HEK293T (cell line): ENCODE results near the gene NPTX2.

Experiments
- ARNT ChIP-seq: fragments of 450-650 bp; IDR thresholded peaks from 2 replicates; pipeline ENCODE4 v1.6.1; 2017; ENCODE audit warnings: mild to moderate bottlenecking
- BHLHE40 ChIP-seq: fragments of 450-650 bp; IDR thresholded peaks from 2 replicates; pipeline ENCODE4 v1.6.1; 2016; ENCODE audit warnings: mild to moderate bottlenecking, moderate library complexity, borderline replicate concordance
- CTBP1 ChIP-seq: fragments of 450-650 bp; IDR thresholded peaks from 2 replicates; pipeline ENCODE4 v1.6.1; 2016; ENCODE audit warnings: borderline replicate concordance
- ELF4 ChIP-seq: fragments of 450-650 bp; IDR thresholded peaks from 2 replicates; pipeline ENCODE4 v1.6.1; 2017; ENCODE audit warnings: antibody characterized with exemption
- FOXM1 ChIP-seq: fragments of 450-650 bp; IDR thresholded peaks from 2 replicates; pipeline ENCODE4 v1.6.1; 2017; ENCODE audit warnings: mild to moderate bottlenecking, borderline replicate concordance
- HDGF ChIP-seq: fragments of 450-650 bp; IDR thresholded peaks from 2 replicates; pipeline ENCODE4 v1.6.1; 2017; ENCODE audit warnings: antibody characterized with exemption, borderline replicate concordance
- SP1 ChIP-seq: fragments of 450-650 bp; IDR thresholded peaks from 2 replicates; pipeline ENCODE4 v1.6.1; 2017
- SUZ12 ChIP-seq: fragments of 450-650 bp; IDR thresholded peaks from 2 replicates; pipeline ENCODE4 v1.6.1; 2016; ENCODE audit warnings: mild to moderate bottlenecking
- TF ChIP-seq, protein P1 (sequence below): fragments of 450-650 bp; IDR thresholded peaks from 2 replicates; pipeline ENCODE4 v1.6.1; 2016

DNA sequence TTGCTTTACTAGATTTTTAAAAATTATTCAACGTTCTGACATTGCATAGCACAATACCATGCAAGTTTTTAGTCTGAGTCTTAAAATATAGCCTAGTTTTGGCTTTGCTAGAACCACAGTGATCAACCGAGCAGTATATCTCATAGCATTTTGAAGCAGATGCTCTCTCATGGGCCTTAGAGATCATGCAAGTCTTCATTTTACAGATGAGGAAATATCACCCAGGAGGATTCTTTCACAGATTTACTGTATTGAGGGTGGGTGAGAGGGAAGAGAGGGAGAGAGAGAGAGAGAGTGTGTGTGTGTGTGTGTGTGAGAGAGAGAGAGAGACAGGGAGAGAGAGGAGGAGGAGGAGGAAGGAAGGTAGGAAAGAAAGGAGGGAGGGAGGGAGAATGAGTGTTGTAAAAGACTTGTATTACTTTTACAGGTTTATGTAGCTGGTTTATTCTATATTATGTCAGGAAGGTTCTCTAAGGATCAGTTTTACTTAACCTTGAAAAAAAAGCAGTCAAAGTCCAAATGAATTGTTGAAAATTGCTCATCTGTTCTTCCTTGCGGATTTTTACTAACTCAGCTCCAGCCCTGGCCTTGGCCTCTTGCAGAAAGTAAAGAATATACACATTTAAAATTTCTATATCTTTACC lies 14.2 kb upstream of the NPTX2 start:
- no peak for TF ChIP-seq SP1
- TF ChIP-seq HDGF, result no peak
- no peak for TF ChIP-seq FOXM1
- TF ChIP-seq CTBP1, result no peak
- no peak for TF ChIP-seq SUZ12
- TF ChIP-seq ARNT, result no peak
- TF ChIP-seq, protein P1, sequence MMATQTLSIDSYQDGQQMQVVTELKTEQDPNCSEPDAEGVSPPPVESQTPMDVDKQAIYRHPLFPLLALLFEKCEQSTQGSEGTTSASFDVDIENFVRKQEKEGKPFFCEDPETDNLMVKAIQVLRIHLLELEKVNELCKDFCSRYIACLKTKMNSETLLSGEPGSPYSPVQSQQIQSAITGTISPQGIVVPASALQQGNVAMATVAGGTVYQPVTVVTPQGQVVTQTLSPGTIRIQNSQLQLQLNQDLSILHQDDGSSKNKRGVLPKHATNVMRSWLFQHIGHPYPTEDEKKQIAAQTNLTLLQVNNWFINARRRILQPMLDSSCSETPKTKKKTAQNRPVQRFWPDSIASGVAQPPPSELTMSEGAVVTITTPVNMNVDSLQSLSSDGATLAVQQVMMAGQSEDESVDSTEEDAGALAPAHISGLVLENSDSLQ, result no peak
- no peak for TF ChIP-seq BHLHE40
- no peak for TF ChIP-seq ELF4
